ENCODE data around the gene NYAP2.

Gene NYAP2

DNA sequence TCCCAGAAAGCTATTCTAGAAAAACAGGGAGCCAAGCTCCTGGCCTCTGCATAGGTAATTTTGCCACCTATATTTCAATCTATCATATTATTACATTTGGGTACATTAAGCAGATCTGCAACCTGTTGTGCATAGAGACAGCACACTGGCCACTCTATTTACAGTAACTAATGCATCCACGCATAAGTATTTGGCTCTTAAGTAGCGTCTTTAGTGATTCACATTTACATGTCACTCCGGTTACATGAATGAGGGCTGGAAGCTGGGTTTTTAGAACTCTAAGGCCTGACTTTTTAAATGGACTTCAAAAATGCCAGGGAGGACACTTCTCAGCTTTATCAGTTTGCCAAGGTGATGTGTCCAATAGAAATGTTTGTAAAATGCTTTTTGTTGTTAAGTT, 97.7 kb downstream of the NYAP2 start:
- no peak for DNase-seq (ENCODE audit: low read depth in 1 of 2, low spot score in 1 of 2)
- no peak overlapping the region for H3K27ac ChIP-seq (replicated peaks)

DNA sequence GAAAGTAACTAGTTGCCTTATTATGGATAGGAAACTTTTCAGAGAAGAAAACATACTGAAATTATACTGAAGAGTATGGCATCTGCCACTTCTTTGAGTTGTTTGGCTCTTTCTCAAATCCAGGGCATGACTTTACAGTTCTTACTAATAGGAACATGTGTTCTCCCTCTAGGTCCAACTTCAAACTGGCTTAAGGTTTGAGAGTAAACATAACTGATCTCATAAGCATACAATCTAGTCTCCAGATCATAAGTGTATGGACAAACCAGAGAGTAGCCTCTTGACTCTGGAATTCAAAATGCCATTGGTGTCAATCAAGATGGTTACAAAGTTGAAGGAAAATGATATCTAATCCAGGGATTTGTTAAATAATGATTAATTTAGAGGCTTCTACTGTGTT, 101.5 kb downstream of the NYAP2 start:
- Histone ChIP-seq H3K4me3 (replicated peaks; ENCODE audit: insufficient read depth, low read length) (no peak overlapping the region), H3K27me3 (ENCODE audit: insufficient read depth, poor library complexity, severe bottlenecking) (no peaks in the 10 kb centered on the region), H3K27ac (replicated peaks) (no peak overlapping the region)
- no peak for TF ChIP-seq REST (IDR thresholded peaks at IDR 0.05; ENCODE audit: insufficient replicate concordance, low read depth)
- TF ChIP-seq SPI1 (IDR thresholded peaks at IDR 0.05; ENCODE audit: borderline replicate concordance, low read depth) = no peak
- no peak for TF ChIP-seq POLR2AphosphoS5 (IDR thresholded peaks at IDR 0.05; ENCODE audit: low read depth)
- TF ChIP-seq, protein P1, sequence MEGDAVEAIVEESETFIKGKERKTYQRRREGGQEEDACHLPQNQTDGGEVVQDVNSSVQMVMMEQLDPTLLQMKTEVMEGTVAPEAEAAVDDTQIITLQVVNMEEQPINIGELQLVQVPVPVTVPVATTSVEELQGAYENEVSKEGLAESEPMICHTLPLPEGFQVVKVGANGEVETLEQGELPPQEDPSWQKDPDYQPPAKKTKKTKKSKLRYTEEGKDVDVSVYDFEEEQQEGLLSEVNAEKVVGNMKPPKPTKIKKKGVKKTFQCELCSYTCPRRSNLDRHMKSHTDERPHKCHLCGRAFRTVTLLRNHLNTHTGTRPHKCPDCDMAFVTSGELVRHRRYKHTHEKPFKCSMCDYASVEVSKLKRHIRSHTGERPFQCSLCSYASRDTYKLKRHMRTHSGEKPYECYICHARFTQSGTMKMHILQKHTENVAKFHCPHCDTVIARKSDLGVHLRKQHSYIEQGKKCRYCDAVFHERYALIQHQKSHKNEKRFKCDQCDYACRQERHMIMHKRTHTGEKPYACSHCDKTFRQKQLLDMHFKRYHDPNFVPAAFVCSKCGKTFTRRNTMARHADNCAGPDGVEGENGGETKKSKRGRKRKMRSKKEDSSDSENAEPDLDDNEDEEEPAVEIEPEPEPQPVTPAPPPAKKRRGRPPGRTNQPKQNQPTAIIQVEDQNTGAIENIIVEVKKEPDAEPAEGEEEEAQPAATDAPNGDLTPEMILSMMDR (IDR thresholded peaks at IDR 0.05; ENCODE audit: insufficient read depth, low read length) = no peak
- no peak for TF ChIP-seq GABPA (IDR thresholded peaks at IDR 0.05; ENCODE audit: low read depth)
- DNase-seq (ENCODE audit: low read depth in 1 of 2, low spot score in 1 of 2) = no peak

More for the DNA sequence above, 97.7 kb downstream of the NYAP2 start:
- Histone ChIP-seq H3K27me3 (ENCODE audit: insufficient read depth, poor library complexity, severe bottlenecking) (no peaks in the 10 kb centered on the region), H3K4me3 (replicated peaks; ENCODE audit: insufficient read depth, low read length) (no peak overlapping the region)
- TF ChIP-seq GABPA (IDR thresholded peaks at IDR 0.05; ENCODE audit: low read depth) (no peak), POLR2AphosphoS5 (IDR thresholded peaks at IDR 0.05; ENCODE audit: low read depth) (no peak), SPI1 (IDR thresholded peaks at IDR 0.05; ENCODE audit: borderline replicate concordance, low read depth) (no peak), REST (IDR thresholded peaks at IDR 0.05; ENCODE audit: insufficient replicate concordance, low read depth) (no peak)
- TF ChIP-seq, protein P1 (IDR thresholded peaks at IDR 0.05; ENCODE audit: insufficient read depth, low read length) = no peak

GRCh38 chr2:225502971-225503370, 103.5 kb downstream of the NYAP2 start:
- TF ChIP-seq GABPA (IDR thresholded peaks at IDR 0.05; ENCODE audit: low read depth) (no peak), REST (IDR thresholded peaks at IDR 0.05; ENCODE audit: insufficient replicate concordance, low read depth) (no peak), POLR2AphosphoS5 (IDR thresholded peaks at IDR 0.05; ENCODE audit: low read depth) (no peak), SPI1 (IDR thresholded peaks at IDR 0.05; ENCODE audit: borderline replicate concordance, low read depth) (no peak)
- TF ChIP-seq, protein P1 (IDR thresholded peaks at IDR 0.05; ENCODE audit: insufficient read depth, low read length) = no peak
- Histone ChIP-seq H3K27ac (replicated peaks) (no peak overlapping the region), H3K4me3 (replicated peaks; ENCODE audit: insufficient read depth, low read length) (no peak overlapping the region), H3K27me3 (ENCODE audit: insufficient read depth, poor library complexity, severe bottlenecking) (no peaks in the 10 kb centered on the region)
- no peak for DNase-seq (ENCODE audit: low read depth in 1 of 2, low spot score in 1 of 2)

Data from HL-60 (cell line).